Measurements from ENCODE around the gene SALL4.
A peak's percentile ranks its signal among the peaks of the same experiment; 100 is the strongest.

SALL4 gene

DNA sequence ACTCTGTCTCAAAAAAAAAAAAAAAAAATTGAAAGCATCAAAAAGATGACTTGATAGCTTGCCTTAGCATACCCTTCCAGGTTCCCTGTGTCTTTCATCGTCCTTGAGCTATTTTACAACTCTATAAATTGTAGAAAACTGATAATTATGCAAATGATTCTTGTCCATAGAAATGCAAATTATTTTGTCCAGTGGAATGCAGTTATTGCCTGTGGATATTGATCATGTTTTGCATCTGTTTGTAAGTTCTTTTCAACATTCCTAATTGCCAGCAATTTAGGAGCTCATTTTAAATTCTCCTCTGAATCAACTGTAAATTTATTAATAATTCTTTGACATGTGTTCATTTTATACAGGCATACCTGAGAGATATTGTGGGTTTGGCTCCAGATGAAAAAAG lies 27.1 kb downstream of the SALL4 start:
- TF ChIP-seq, protein P1, sequence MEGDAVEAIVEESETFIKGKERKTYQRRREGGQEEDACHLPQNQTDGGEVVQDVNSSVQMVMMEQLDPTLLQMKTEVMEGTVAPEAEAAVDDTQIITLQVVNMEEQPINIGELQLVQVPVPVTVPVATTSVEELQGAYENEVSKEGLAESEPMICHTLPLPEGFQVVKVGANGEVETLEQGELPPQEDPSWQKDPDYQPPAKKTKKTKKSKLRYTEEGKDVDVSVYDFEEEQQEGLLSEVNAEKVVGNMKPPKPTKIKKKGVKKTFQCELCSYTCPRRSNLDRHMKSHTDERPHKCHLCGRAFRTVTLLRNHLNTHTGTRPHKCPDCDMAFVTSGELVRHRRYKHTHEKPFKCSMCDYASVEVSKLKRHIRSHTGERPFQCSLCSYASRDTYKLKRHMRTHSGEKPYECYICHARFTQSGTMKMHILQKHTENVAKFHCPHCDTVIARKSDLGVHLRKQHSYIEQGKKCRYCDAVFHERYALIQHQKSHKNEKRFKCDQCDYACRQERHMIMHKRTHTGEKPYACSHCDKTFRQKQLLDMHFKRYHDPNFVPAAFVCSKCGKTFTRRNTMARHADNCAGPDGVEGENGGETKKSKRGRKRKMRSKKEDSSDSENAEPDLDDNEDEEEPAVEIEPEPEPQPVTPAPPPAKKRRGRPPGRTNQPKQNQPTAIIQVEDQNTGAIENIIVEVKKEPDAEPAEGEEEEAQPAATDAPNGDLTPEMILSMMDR (IDR thresholded peaks at IDR 0.05): no peak
- Mint-ChIP-seq H3K36me3 (ENCODE audit: low read depth) (peaks cover 39% of the 10 kb centered on the region), H3K27me3 (ENCODE audit: low read depth, poor library complexity) (no peaks in the 10 kb centered on the region), H3K27ac (no peak overlapping the region), H3K4me3 (no peak overlapping the region), H3K4me1 (no peaks in the 10 kb centered on the region), H3K9me3 (peaks cover 31% of the 10 kb centered on the region)
- no peak for DNase-seq

DNA sequence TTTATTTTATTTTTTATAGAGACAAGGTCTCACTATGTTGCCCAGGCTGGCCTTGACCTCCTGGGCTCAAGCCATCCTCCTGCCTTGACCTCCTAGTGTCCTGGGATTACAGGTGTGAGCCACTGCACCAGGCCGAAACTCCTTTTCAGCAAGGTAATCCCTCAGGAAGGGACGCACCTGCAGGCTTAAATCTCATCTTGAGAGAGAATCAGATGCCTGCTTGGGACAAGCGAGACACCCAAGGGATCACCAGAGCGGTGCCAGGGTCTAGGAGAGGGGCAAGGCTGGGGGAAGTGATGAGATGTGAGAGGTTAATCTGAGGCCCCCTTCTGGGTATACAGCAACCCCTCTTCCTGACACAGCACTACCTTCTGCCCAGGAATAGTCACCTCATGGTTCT lies 30.1 kb downstream of the SALL4 start:
- H3K4me1 Mint-ChIP-seq: peaks cover 17% of the 10 kb centered on the region
- TF ChIP-seq, protein P1 (IDR thresholded peaks at IDR 0.05): no peak
- H3K36me3 Mint-ChIP-seq (ENCODE audit: low read depth): peaks cover 10% of the 10 kb centered on the region
- DNase-seq: no peak
- H3K9me3 Mint-ChIP-seq: peaks cover 4% of the 10 kb centered on the region
- peaks cover 4% of the 10 kb centered on the region for H3K27me3 Mint-ChIP-seq (ENCODE audit: low read depth, poor library complexity)
- H3K27ac Mint-ChIP-seq: no peak overlapping the region
- H3K4me3 Mint-ChIP-seq: no peak overlapping the region

DNA sequence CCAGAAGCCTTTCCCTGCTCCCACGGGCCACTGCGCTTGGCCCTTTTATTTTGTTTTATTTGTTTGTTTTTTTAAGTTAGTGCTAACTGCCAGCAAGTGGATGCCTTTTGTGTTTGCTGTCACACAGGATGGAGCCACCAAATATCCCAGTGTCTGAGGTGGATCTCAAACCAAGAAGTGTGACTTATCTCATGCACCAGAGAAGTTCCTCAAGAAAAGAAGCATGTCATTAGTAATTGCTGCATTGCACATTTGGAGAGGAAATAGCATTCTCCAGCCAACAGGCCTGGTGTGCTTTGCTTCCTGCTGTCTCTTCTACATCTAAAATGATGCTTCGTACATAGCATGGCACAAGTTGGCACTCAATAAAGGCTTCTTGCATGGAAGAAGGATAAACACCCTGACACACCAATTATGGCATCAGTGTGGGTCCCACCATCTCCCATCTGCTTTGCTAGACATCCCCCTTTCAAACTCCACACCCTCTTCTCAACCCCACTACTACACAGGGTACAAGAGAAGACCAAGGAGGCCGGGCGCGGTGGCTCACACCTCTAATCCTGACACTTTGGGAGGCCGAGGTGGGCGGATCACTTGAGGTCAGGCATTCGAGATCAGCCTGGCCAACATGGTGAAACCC lies 32.2 kb downstream of the SALL4 start:
- H3K9me3 Mint-ChIP-seq: no peaks in the 10 kb centered on the region
- H3K27me3 Mint-ChIP-seq (ENCODE audit: low read depth, poor library complexity): peaks cover 4% of the 10 kb centered on the region
- H3K4me1 Mint-ChIP-seq: peaks cover 17% of the 10 kb centered on the region
- H3K36me3 Mint-ChIP-seq (ENCODE audit: low read depth): no peaks in the 10 kb centered on the region
- H3K27ac Mint-ChIP-seq: peak overlapping the region; percentile 39
- H3K4me3 Mint-ChIP-seq: peak overlapping the region; percentile 91
- DNase-seq: no peak
- TF ChIP-seq, protein P1 (IDR thresholded peaks at IDR 0.05): no peak

DNA sequence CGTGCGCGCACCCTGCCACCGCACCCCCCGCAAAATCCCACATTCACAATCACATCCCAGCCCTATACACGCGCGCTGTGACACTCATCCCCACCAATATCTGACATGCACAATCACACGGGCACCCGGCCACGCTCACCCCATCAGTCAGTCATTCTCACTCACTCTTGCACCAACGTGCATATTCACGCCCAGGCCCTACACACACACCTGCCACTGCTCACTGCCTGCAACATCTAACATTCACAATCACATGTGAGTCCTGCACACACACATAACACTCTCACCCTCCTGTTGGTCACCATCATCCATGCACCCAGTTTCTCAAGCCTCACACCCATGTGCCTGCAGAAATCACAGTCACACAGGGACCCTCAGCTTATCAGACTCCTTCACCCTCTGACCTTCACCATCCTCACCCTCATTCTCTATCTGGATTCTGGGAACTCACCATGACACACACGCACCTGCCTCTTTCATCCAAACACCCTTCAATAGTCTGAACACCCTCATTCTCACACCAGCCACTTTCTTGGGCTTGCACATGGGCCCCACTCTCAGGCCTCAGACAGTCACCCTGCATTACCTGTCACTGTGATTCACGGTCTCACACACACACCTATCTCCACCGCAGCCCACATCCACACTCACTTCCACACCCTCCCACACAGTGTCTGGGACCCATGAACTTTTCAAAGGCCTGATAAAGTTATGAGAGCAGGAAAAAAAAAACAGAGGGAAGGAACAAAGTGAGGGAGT lies 33.4 kb downstream of the SALL4 start:
- peak overlapping the region; percentile 91 for H3K4me3 Mint-ChIP-seq
- TF ChIP-seq, protein P1 (IDR thresholded peaks at IDR 0.05): no peak
- DNase-seq: no peak
- peak overlapping the region; percentile 32 for H3K27ac Mint-ChIP-seq
- peaks cover 6% of the 10 kb centered on the region for H3K36me3 Mint-ChIP-seq (ENCODE audit: low read depth)
- peaks cover 17% of the 10 kb centered on the region for H3K4me1 Mint-ChIP-seq
- H3K9me3 Mint-ChIP-seq: no peaks in the 10 kb centered on the region
- H3K27me3 Mint-ChIP-seq (ENCODE audit: low read depth, poor library complexity): peaks cover 4% of the 10 kb centered on the region

DNA sequence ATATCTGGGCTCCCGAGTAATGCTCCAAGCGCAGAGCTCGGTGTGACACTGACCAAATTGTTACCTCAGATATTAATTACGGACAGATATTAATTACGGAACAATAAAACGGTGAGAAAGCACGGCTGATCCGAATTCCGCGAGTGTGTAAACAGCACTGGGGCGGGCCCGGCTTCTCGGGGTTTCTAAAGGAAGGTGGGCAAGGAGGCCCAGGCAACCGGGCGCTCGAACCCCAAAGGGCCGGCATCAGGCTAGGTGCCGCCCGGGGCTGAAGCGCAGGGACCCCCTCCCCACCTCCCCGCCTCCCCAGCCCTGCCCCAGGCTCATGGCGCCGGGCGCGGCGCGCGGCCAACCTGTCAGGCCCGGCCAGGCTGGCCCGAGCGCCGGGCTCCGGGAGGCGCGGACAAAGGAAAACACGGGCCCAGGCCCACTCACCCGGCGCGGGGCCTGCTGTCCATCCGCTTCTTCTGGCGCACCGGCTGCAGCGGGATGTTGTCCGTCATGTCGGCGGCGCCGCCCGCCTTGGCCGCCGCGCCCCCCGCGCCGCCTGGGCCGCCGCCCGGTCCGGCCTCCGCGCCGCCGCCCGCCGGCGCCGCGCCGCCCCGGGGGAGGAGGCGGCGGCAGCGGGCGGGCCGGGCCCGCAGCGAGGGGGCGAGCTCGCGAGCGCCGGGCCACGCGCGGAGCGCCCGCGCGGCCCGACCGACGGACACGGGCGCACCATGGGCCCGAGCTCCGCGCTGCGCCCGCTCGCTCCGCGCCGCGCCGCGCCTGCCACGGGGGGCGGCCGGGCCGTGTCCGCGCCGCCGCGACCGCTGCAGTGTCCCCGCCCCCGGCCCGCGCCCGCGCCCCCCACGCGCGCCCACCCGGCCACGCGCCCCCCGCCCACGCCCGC lies 34.2 kb downstream of the SALL4 start, which contains the start of gene ATP9A:
Gene ATP9A, minus strand, starts transcription at position 524 of the 892 bp plus-strand sequence. Its CDS starts 21 bp downstream, at position 503.
- TF ChIP-seq, protein P1 (IDR thresholded peaks at IDR 0.05): no peak
- H3K27ac Mint-ChIP-seq: peak within 1 kb of the TSS; percentile 32
- H3K36me3 Mint-ChIP-seq (ENCODE audit: low read depth): peaks cover 13% of the 10 kb centered on the region

More for the DNA sequence above, 34.2 kb downstream of the SALL4 start, which contains the start of gene ATP9A:
- Mint-ChIP-seq H3K9me3 (peaks cover 5% of the 10 kb centered on the region), H3K4me3 (peak within 1 kb of the TSS; percentile 91), H3K4me1 (peaks cover 17% of the 10 kb centered on the region), H3K27me3 (ENCODE audit: low read depth, poor library complexity) (peaks cover 4% of the 10 kb centered on the region)
- DNase-seq: peak; percentile 61

Measured in nephron progenitor cell (in vitro differentiated cells).